CD4-positive, alpha-beta T cell treated with Interleukin-1 beta for 1 hour (primary cell): Measurements from ENCODE around the gene SNX22.
A peak's percentile ranks its signal among the peaks of the same experiment; 100 is the strongest.

Experiments used
- DNase-seq, 2 donors: peaks; one replicate each; pipeline ENCODE4 v3.0.0-alpha.2; 2020 to 2022

SNX22 gene

GRCh38 chr15:64157599-64158125 lies 6.1 kb downstream of the SNX22 start:
- no peak for DNase-seq

GRCh38 chr15:64158363-64159134 lies 7.0 kb downstream of the SNX22 start:
- no peak for DNase-seq

- DNase-seq, result no peak
Observed at GRCh38 chr15:64161688-64162477, 10.4 kb downstream of the SNX22 start.

GRCh38 chr15:64162478-64162868 lies 10.9 kb downstream of the SNX22 start:
- no peak for DNase-seq

GRCh38 chr15:64162869-64163658 lies 11.5 kb downstream of the SNX22 start, which contains the start of gene PPIB:
Gene PPIB (minus strand): TSS chr15:64163022. CDS start chr15:64162986, 36 bp downstream.
- DNase-seq, result peak; percentile 97

- DNase-seq, result no peak
Observed at GRCh38 chr15:64163659-64164362, 12.3 kb downstream of the SNX22 start.

GRCh38 chr15:64164436-64164835 lies 12.9 kb downstream of the SNX22 start:
- no peak for DNase-seq

GRCh38 chr15:64166102-64166890 lies 14.8 kb downstream of the SNX22 start:
- no peak for DNase-seq

GRCh38 chr15:64180235-64180824 lies 28.8 kb downstream of the SNX22 start:
- peak in 1 of 2 donors; percentile 73 for DNase-seq

GRCh38 chr15:64182859-64183370 lies 31.4 kb downstream of the SNX22 start:
- no peak for DNase-seq

GRCh38 chr15:64185146-64185911 lies 33.8 kb downstream of the SNX22 start:
- DNase-seq, result no peak

- DNase-seq, result no peak
Observed at GRCh38 chr15:64187396-64188191, 36.1 kb downstream of the SNX22 start.

- DNase-seq, result no peak
Observed at GRCh38 chr15:64191971-64192830, 40.7 kb downstream of the SNX22 start.

GRCh38 chr15:64193971-64194370 lies 42.4 kb downstream of the SNX22 start:
- no peak for DNase-seq

GRCh38 chr15:64197425-64197824 lies 45.9 kb downstream of the SNX22 start:
- DNase-seq, result no peak

GRCh38 chr15:64205202-64205601 lies 53.7 kb downstream of the SNX22 start:
- DNase-seq, result no peak
